HepG2 (cell line): ENCODE results near the gene RAP1A. TPM values are rescaled to one million over a fixed set of nuclear protein-coding genes. Genes with fewer than 3 reads are reported as not detected.

Experiments used
- CHCHD3 ChIP-seq: sonication (generic); formaldehyde crosslinking; IDR thresholded peaks from 2 replicates; pipeline ENCODE4 v1.8.0; 2022; ENCODE audit warnings: mild to moderate bottlenecking, missing genetic modification reagents, moderate library complexity
- DNMT3B ChIP-seq: conservative IDR thresholded peaks from 2 replicates; pipeline ENCODE4 v1.6.1; 2016; ENCODE audit warnings: missing biosample characterization, control low read depth
- GABPB1 ChIP-seq: IDR thresholded peaks from 2 replicates; pipeline ENCODE4 v1.6.1; 2016; ENCODE audit warnings: mild to moderate bottlenecking, missing genetic modification reagents, moderate library complexity, missing compliant biosample characterization
- GPN1 ChIP-seq: sonication (generic); formaldehyde crosslinking; IDR thresholded peaks from 2 replicates; pipeline ENCODE4 v1.5.1; 2020; ENCODE audit warnings: missing genetic modification reagents, borderline replicate concordance
- HOXD1 ChIP-seq: sonication (generic); formaldehyde crosslinking; IDR thresholded peaks from 2 replicates; pipeline ENCODE4 v1.5.0; 2020; ENCODE audit warnings: missing genetic modification reagents
- KDM5B ChIP-seq: sonication (generic); formaldehyde crosslinking; IDR thresholded peaks from 2 replicates; pipeline ENCODE4 v1.4.0; 2020; ENCODE audit warnings: missing genetic modification reagents, mild to moderate bottlenecking, borderline replicate concordance
- RBM22 ChIP-seq: fragments of 200-400 bp; formaldehyde crosslinking; optimal IDR thresholded peaks from 2 replicates; pipeline ENCODE3; 2017; ENCODE audit warnings: mild to moderate bottlenecking, low read length, moderate library complexity
- ZMAT3 ChIP-seq: sonication (generic); formaldehyde crosslinking; conservative IDR thresholded peaks from 2 replicates; pipeline ENCODE4 v1.7.0; 2021; ENCODE audit warnings: missing genetic modification reagents
- ZNF136 ChIP-seq: sonication (generic); formaldehyde crosslinking; IDR thresholded peaks from 2 replicates; pipeline ENCODE4 v1.8.1; 2022; ENCODE audit warnings: low read depth, mild to moderate bottlenecking, moderate library complexity, missing genetic modification reagents
- ZNF501 ChIP-seq: sonication (generic); formaldehyde crosslinking; IDR thresholded peaks from 2 replicates; pipeline ENCODE4 v1.5.1; 2020; ENCODE audit warnings: mild to moderate bottlenecking, moderate library complexity, missing genetic modification reagents
- ZNF878 ChIP-seq: sonication (generic); formaldehyde crosslinking; IDR thresholded peaks from 2 replicates; pipeline ENCODE4 v1.8.1; 2023; ENCODE audit warnings: mild to moderate bottlenecking, missing genetic modification reagents, moderate library complexity
- polyA plus RNA-seq, 8 experiments: library from polyadenylated mRNA; depleted of rRNA in 3 of 8; stranded (reverse) in 7 of 8; unstranded in 1 of 8; fragments of >200 nt; fragmentation: Illumina TruSeq in 4 of 8; extraction: Trizol in 4 of 8; gene quantifications; 2 replicates each; pipeline versions ENCODE4 v1.2.1 to v1.2.3, GENCODE V29; 2011 to 2016; ENCODE audit warnings: low read depth in 4 of 8, missing spikeins in 1 of 8, mixed read lengths in 1 of 8; ENCODE audit not compliant: insufficient read depth in 1 of 8
- total RNA-seq, 5 experiments: library from RNA; depleted of rRNA; stranded (reverse); fragments of >200 nt; fragmentation: Illumina TruSeq; extraction: Trizol; gene quantifications; 2 replicates each; pipeline ENCODE4 v1.2.3, GENCODE V29; 2016; ENCODE audit warnings: low read depth in 1 of 5
- TF ChIP-seq, protein P1 (sequence below): IDR thresholded peaks from 2 replicates; pipeline ENCODE4 v1.6.1; 2016
- TF ChIP-seq, protein P2 (sequence below): sonication (generic); formaldehyde crosslinking; IDR thresholded peaks from 2 replicates; pipeline ENCODE4 v1.4.0; 2020; ENCODE audit warnings: mild to moderate bottlenecking, low read depth, missing genetic modification reagents
- TF ChIP-seq, protein P3 (sequence below): sonication (generic); formaldehyde crosslinking; conservative IDR thresholded peaks from 2 replicates; pipeline ENCODE4 v1.8.0; 2022; ENCODE audit warnings: missing genetic modification reagents
- TF ChIP-seq, protein P4 (sequence below): sonication (generic); formaldehyde crosslinking; IDR thresholded peaks from 2 replicates; pipeline ENCODE4 v1.5.0; 2020; ENCODE audit warnings: mild to moderate bottlenecking, missing genetic modification reagents, borderline replicate concordance
- TF ChIP-seq, protein P5 (sequence below): fragments of 450-650 bp; IDR thresholded peaks from 2 replicates; pipeline ENCODE4 v1.6.1; 2016
- TF ChIP-seq, protein P6 (sequence below): sonication (generic); formaldehyde crosslinking; IDR thresholded peaks from 2 replicates; pipeline ENCODE4 v1.5.0; 2020; ENCODE audit warnings: mild to moderate bottlenecking, missing genetic modification reagents

The RAP1A gene
- total and polyA plus RNA-seq, 2 of the 13 experiments (the other 11 are each of a cell fraction or from before 2014, with no cell fraction given), result 19.0 to 20.7 TPM

DNA sequence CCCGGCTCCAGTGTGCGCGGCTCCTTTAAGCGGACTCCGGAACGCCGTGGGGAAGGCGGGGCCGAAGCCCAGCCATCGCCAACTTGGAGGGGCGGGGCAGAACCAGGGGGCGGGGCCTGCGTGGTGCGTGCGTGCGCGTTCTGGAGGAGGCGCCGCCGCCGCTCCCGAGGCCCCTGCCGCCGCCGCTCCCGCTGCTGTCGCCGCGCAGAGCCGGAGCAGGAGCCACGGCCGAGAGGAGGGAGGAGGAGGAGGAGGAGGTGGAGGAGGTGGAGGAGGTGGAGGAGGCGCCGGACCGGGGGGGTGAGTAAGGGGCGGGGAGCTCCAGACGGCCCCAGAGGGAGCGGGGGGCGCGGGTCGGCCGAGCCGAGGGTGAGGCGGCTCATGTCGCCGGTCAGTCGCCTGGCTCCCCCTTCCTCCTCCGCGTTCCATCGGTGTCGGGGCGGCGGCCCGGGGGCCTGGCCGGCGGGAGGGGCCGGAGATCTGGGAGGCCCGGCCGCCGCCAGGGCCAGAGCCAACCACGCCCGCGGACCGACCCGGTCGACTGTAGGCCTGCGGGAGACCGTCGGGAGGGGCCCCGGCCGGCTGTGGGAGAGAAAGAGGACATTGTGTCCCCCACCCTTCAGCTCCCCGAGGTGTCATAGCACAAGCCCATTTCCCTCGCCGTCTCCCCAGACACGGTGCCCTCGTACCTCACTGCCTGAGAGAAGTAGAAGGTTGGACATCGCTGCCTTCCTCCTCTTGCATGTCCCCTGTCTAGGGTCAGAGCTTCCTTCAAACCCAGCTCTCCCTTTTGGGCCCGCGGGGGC is at the start of gene RAP1A (continued):
- TF ChIP-seq, protein P1, sequence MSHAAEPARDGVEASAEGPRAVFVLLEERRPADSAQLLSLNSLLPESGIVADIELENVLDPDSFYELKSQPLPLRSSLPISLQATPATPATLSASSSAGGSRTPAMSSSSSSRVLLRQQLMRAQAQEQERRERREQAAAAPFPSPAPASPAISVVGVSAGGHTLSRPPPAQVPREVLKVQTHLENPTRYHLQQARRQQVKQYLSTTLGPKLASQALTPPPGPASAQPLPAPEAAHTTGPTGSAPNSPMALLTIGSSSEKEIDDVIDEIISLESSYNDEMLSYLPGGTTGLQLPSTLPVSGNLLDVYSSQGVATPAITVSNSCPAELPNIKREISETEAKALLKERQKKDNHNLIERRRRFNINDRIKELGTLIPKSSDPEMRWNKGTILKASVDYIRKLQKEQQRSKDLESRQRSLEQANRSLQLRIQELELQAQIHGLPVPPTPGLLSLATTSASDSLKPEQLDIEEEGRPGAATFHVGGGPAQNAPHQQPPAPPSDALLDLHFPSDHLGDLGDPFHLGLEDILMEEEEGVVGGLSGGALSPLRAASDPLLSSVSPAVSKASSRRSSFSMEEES (CRISPR knock-in tag), result no peak
- TF ChIP-seq, protein P2, sequence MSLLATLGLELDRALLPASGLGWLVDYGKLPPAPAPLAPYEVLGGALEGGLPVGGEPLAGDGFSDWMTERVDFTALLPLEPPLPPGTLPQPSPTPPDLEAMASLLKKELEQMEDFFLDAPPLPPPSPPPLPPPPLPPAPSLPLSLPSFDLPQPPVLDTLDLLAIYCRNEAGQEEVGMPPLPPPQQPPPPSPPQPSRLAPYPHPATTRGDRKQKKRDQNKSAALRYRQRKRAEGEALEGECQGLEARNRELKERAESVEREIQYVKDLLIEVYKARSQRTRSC (CRISPR knock-in tag), result no peak
- 0 out of 2 replicates have a peak, but pooled peaks have one; percentile 17 for TF ChIP-seq HOXD1 (CRISPR knock-in tag)
- TF ChIP-seq ZNF878 (CRISPR knock-in tag), result no peak
- TF ChIP-seq, protein P3, sequence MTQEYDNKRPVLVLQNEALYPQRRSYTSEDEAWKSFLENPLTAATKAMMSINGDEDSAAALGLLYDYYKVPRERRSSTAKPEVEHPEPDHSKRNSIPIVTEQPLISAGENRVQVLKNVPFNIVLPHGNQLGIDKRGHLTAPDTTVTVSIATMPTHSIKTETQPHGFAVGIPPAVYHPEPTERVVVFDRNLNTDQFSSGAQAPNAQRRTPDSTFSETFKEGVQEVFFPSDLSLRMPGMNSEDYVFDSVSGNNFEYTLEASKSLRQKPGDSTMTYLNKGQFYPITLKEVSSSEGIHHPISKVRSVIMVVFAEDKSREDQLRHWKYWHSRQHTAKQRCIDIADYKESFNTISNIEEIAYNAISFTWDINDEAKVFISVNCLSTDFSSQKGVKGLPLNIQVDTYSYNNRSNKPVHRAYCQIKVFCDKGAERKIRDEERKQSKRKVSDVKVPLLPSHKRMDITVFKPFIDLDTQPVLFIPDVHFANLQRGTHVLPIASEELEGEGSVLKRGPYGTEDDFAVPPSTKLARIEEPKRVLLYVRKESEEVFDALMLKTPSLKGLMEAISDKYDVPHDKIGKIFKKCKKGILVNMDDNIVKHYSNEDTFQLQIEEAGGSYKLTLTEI (CRISPR knock-in tag), result no peak
- TF ChIP-seq DNMT3B, result no peak
- no peak; the same call in 1 of the 2 replicates for TF ChIP-seq ZMAT3 (CRISPR knock-in tag)
- TF ChIP-seq CHCHD3 (CRISPR knock-in tag), result no peak
- peak; percentile 47; the same call in 1 of the 2 replicates for TF ChIP-seq GABPB1 (CRISPR knock-in tag)
- no peak for TF ChIP-seq GPN1 (CRISPR knock-in tag)
- TF ChIP-seq RBM22, result no peak
- TF ChIP-seq, protein P4, sequence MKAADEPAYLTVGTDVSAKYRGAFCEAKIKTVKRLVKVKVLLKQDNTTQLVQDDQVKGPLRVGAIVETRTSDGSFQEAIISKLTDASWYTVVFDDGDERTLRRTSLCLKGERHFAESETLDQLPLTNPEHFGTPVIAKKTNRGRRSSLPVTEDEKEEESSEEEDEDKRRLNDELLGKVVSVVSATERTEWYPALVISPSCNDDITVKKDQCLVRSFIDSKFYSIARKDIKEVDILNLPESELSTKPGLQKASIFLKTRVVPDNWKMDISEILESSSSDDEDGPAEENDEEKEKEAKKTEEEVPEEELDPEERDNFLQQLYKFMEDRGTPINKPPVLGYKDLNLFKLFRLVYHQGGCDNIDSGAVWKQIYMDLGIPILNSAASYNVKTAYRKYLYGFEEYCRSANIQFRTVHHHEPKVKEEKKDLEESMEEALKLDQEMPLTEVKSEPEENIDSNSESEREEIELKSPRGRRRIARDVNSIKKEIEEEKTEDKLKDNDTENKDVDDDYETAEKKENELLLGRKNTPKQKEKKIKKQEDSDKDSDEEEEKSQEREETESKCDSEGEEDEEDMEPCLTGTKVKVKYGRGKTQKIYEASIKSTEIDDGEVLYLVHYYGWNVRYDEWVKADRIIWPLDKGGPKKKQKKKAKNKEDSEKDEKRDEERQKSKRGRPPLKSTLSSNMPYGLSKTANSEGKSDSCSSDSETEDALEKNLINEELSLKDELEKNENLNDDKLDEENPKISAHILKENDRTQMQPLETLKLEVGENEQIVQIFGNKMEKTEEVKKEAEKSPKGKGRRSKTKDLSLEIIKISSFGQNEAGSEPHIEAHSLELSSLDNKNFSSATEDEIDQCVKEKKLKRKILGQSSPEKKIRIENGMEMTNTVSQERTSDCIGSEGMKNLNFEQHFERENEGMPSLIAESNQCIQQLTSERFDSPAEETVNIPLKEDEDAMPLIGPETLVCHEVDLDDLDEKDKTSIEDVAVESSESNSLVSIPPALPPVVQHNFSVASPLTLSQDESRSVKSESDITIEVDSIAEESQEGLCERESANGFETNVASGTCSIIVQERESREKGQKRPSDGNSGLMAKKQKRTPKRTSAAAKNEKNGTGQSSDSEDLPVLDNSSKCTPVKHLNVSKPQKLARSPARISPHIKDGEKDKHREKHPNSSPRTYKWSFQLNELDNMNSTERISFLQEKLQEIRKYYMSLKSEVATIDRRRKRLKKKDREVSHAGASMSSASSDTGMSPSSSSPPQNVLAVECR (CRISPR knock-in tag), result 0 out of 2 replicates have a peak, but pooled peaks have one; percentile 63
- TF ChIP-seq, protein P5, sequence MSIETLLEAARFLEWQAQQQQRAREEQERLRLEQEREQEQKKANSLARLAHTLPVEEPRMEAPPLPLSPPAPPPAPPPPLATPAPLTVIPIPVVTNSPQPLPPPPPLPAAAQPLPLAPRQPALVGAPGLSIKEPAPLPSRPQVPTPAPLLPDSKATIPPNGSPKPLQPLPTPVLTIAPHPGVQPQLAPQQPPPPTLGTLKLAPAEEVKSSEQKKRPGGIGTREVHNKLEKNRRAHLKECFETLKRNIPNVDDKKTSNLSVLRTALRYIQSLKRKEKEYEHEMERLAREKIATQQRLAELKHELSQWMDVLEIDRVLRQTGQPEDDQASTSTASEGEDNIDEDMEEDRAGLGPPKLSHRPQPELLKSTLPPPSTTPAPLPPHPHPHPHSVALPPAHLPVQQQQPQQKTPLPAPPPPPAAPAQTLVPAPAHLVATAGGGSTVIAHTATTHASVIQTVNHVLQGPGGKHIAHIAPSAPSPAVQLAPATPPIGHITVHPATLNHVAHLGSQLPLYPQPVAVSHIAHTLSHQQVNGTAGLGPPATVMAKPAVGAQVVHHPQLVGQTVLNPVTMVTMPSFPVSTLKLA, result no peak
- TF ChIP-seq KDM5B, result peak; percentile 56; the same call in 1 of the 2 replicates
- no peak for TF ChIP-seq ZNF136 (CRISPR knock-in tag)
- TF ChIP-seq, protein P6, sequence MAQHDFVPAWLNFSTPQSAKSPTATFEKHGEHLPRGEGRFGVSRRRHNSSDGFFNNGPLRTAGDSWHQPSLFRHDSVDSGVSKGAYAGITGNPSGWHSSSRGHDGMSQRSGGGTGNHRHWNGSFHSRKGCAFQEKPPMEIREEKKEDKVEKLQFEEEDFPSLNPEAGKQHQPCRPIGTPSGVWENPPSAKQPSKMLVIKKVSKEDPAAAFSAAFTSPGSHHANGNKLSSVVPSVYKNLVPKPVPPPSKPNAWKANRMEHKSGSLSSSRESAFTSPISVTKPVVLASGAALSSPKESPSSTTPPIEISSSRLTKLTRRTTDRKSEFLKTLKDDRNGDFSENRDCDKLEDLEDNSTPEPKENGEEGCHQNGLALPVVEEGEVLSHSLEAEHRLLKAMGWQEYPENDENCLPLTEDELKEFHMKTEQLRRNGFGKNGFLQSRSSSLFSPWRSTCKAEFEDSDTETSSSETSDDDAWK (CRISPR knock-in tag), result no peak
- TF ChIP-seq ZNF501 (CRISPR knock-in tag), result no peak
